K562 (cell line): ENCODE measurements around the gene MUCL3. TPM values are rescaled to one million over a fixed set of nuclear protein-coding genes. Genes with fewer than 3 reads are reported as not detected.

Experiments
- KAT2B ChIP-seq: IDR thresholded peaks from one replicate; pipeline ENCODE4 v1.6.1; 2012; ENCODE audit warnings: low read depth, mild to moderate bottlenecking, control low read depth, inconsistent platforms, low read length, moderate library complexity
- MCM2 ChIP-seq: fragments of 450-650 bp; IDR thresholded peaks from 2 replicates; pipeline ENCODE4 v1.6.1; 2017; ENCODE audit warnings: low read depth, mild to moderate bottlenecking
- TCF15 ChIP-seq: fragments of 250-450 bp; sonication (Bioruptor Pico); IDR thresholded peaks from 2 replicates; pipeline ENCODE4 v1.8.0; 2022; ENCODE audit warnings: moderate library complexity, mild to moderate bottlenecking, inconsistent platforms
- ZBTB40 ChIP-seq, 2 experiments: fragments of 450-650 bp in 1 of 2; sonication (generic) in 1 of 2; formaldehyde crosslinking in 1 of 2; IDR thresholded peaks; 2 replicates each; pipeline versions ENCODE4 v1.7.1 to v1.9.0; 2016 to 2022; ENCODE audit warnings: inconsistent platforms in 1 of 2, mild to moderate bottlenecking in 1 of 2, missing genetic modification reagents in 1 of 2
- ZNF282 ChIP-seq: sonication (generic); formaldehyde crosslinking; IDR thresholded peaks from 2 replicates; pipeline ENCODE4 v1.8.1; 2023; ENCODE audit warnings: missing genetic modification reagents
- ZNF3 ChIP-seq: fragments of 250-450 bp; sonication (Bioruptor Pico); IDR thresholded peaks from 2 replicates; pipeline ENCODE4 v1.5.0; 2021; ENCODE audit warnings: mild to moderate bottlenecking, moderate library complexity
- ZNF431 ChIP-seq: sonication (generic); formaldehyde crosslinking; IDR thresholded peaks from 2 replicates; pipeline ENCODE4 v1.8.0; 2022; ENCODE audit warnings: mild to moderate bottlenecking, missing genetic modification reagents
- polyA plus RNA-seq, 8 experiments: library from polyadenylated mRNA; depleted of rRNA in 4 of 8; stranded (reverse) in 5 of 8; unstranded in 3 of 8; fragments of >200 nt; fragmentation: Nextera tagmentation in 2 of 8; fragmentation: Illumina TruSeq in 1 of 8; extraction: Ambion mirVana in 2 of 8; extraction: Trizol in 1 of 8; gene quantifications; 2 replicates each; pipeline versions ENCODE4 v1.2.1 to v1.2.3, GENCODE V29; 2011 to 2014; ENCODE audit warnings: inconsistent platforms in 1 of 8, missing spikeins in 1 of 8
- total RNA-seq, 7 experiments: library from RNA; depleted of rRNA in 6 of 7; stranded (reverse); fragments of >200 nt in 6 of 7; fragmentation: Illumina TruSeq in 2 of 7; extraction: Trizol in 2 of 7; gene quantifications; 2 replicates each; pipeline versions ENCODE4 v1.2.1 to v1.2.3, GENCODE V29; 2011 to 2021; ENCODE audit warnings: low replicate concordance in 1 of 7
- TF ChIP-seq, protein P1 (sequence below): fragments of 450-650 bp; IDR thresholded peaks from 2 replicates; pipeline ENCODE4 v1.6.1; 2017; ENCODE audit warnings: antibody characterized with exemption
- TF ChIP-seq, protein P2 (sequence below): fragments of 250-450 bp; sonication (Bioruptor Pico); IDR thresholded peaks from 2 replicates; pipeline ENCODE4 v1.4.0; 2020; ENCODE audit warnings: mild to moderate bottlenecking, moderate library complexity

MUCL3 gene
- total and polyA plus RNA-seq, 9 of the 15 experiments (the other 6 are each of a cell fraction or from before 2014, with no cell fraction given), result 0.07 TPM; not detected in 8

DNA sequence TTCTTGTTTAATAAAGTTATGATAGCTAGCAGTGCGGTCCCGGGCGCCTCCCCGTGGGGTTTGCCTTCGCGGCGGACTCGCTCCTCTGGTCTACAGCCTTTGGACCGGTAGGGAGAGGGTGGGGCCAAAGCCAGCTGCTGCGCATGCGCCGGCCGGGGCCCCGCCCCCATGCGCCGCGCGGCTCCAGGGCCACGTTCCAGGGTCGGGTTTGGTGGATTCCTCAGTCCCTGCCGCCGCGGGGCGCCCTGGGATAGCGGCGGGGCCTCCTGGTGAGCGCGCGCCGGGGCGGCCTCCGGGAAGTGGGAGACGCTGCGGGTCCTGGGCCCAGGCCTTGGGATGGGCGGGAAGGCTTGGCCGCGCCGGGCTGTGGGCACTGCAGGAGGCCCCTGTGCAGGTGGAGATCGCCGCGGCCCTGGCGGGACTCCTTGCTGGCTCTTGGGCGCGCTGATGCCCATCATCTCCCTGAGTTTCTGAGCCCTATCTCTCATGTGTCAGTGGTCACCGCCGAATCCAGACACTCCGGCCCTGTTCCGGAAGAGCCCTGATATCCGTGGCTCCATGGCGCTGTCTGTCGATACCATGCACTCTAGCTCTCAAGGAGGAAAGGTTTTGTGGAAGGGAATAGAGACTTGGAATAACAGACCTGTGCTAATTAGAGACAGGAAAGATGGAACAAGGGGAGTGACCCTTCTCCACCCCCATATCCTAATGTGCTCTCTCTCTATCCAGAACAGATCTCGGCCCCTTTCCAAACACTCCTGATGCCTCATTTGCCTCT is 26.5 kb upstream of the MUCL3 start, which contains the start of gene VARS2 (continued):
- TF ChIP-seq ZBTB40 (IDR thresholded peaks at IDR 0.05) (peak; percentile 79), ZBTB40 (CRISPR knock-in tag; IDR thresholded peaks at IDR 0.05) (peak; percentile 54; the same call in 1 of the 2 replicates), ZNF431 (CRISPR knock-in tag) (peak; percentile 62), TCF15 (CRISPR knock-in tag) (no peak; the same call in 1 of the 2 replicates), KAT2B (no peak), MCM2 (no peak), ZNF3 (CRISPR knock-in tag) (no peak), ZNF282 (peak; percentile 52; the same call in 1 of the 2 replicates)
- TF ChIP-seq, protein P1, sequence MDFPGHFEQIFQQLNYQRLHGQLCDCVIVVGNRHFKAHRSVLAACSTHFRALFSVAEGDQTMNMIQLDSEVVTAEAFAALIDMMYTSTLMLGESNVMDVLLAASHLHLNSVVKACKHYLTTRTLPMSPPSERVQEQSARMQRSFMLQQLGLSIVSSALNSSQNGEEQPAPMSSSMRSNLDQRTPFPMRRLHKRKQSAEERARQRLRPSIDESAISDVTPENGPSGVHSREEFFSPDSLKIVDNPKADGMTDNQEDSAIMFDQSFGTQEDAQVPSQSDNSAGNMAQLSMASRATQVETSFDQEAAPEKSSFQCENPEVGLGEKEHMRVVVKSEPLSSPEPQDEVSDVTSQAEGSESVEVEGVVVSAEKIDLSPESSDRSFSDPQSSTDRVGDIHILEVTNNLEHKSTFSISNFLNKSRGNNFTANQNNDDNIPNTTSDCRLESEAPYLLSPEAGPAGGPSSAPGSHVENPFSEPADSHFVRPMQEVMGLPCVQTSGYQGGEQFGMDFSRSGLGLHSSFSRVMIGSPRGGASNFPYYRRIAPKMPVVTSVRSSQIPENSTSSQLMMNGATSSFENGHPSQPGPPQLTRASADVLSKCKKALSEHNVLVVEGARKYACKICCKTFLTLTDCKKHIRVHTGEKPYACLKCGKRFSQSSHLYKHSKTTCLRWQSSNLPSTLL, result no peak
- TF ChIP-seq, protein P2, sequence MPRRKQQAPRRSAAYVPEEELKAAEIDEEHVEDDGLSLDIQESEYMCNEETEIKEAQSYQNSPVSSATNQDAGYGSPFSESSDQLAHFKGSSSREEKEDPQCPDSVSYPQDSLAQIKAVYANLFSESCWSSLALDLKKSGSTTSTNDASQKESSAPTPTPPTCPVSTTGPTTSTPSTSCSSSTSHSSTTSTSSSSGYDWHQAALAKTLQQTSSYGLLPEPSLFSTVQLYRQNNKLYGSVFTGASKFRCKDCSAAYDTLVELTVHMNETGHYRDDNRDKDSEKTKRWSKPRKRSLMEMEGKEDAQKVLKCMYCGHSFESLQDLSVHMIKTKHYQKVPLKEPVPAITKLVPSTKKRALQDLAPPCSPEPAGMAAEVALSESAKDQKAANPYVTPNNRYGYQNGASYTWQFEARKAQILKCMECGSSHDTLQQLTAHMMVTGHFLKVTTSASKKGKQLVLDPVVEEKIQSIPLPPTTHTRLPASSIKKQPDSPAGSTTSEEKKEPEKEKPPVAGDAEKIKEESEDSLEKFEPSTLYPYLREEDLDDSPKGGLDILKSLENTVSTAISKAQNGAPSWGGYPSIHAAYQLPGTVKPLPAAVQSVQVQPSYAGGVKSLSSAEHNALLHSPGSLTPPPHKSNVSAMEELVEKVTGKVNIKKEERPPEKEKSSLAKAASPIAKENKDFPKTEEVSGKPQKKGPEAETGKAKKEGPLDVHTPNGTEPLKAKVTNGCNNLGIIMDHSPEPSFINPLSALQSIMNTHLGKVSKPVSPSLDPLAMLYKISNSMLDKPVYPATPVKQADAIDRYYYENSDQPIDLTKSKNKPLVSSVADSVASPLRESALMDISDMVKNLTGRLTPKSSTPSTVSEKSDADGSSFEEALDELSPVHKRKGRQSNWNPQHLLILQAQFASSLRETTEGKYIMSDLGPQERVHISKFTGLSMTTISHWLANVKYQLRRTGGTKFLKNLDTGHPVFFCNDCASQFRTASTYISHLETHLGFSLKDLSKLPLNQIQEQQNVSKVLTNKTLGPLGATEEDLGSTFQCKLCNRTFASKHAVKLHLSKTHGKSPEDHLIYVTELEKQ (CRISPR knock-in tag), result no peak; the same call in 1 of the 2 replicates
